ENCODE data around the gene MAP2K5.
"Not testable (repeated sequence)": the region's sequence is repeated elsewhere in the genome, so short reads cannot be mapped to it uniquely, and the experiment has no call there.

The MAP2K5 gene

DNA sequence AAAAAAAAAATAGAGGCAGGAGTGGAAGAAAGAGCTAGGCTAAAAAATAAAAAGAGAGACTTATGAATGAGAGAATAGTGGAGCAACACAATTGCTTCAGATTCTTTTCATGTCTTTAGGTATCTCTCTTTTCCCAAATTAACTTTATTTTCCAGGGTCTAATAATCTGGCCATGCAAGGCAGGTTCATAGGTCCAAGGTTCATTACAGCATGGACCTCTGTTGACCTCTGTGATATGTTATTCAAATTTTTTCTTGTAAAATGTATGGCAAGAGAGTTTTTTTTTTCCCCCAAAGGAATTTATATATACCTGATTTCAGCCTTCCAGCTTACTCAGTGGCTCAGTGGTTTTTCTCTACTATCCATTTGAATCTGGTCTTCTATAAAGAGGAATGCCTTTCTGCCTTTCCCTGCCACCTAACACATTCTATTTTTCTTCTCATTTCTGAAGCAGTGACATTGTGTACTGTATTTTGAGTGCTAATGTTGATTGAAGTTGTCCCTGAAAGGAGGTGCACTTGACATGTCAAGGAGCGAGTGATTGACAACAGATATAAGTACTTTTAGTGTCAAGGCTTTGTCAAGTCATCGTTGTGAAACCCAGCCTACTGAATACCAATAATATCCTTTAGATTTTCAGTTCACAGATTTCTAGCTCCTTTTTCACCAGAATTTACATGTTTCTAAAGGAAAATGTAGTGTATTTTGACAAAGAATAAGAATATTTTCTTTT lies 118.5 kb downstream of the MAP2K5 start:
- TF ChIP-seq, protein P1, sequence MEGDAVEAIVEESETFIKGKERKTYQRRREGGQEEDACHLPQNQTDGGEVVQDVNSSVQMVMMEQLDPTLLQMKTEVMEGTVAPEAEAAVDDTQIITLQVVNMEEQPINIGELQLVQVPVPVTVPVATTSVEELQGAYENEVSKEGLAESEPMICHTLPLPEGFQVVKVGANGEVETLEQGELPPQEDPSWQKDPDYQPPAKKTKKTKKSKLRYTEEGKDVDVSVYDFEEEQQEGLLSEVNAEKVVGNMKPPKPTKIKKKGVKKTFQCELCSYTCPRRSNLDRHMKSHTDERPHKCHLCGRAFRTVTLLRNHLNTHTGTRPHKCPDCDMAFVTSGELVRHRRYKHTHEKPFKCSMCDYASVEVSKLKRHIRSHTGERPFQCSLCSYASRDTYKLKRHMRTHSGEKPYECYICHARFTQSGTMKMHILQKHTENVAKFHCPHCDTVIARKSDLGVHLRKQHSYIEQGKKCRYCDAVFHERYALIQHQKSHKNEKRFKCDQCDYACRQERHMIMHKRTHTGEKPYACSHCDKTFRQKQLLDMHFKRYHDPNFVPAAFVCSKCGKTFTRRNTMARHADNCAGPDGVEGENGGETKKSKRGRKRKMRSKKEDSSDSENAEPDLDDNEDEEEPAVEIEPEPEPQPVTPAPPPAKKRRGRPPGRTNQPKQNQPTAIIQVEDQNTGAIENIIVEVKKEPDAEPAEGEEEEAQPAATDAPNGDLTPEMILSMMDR (IDR thresholded peaks at IDR 0.05; ENCODE audit: low read depth, low read length), result no peak
- no peak overlapping the region for H3K4me3 ChIP-seq (ENCODE audit: low read depth, low read length)

GRCh38 chr15:67670647-67671305 lies 128.3 kb downstream of the MAP2K5 start:
- H3K4me3 ChIP-seq (ENCODE audit: low read depth, low read length), result no peak overlapping the region

DNA sequence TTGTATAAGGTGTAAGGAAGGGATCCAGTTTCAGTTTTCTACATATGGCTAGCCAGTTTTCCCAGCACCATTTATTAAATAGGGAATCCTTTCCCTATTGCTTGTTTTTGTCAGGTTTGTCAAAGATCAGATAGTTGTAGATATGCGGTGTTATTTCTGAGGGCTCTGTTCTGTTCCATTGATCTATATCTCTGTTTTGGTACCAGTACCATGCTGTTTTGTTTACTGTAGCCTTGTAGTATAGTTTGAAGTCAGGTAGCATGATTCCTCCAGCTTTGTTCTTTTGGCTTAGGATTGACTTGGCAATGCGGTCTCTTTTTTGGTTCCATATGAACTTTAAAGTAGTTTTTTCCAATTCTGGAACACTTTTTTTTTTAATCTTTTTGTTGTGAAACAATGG lies 130.3 kb downstream of the MAP2K5 start:
- H3K4me3 ChIP-seq (ENCODE audit: low read depth, low read length), result not testable (repeated sequence)

More at GRCh38 chr15:67670647-67671305, 128.3 kb downstream of the MAP2K5 start:
- TF ChIP-seq, protein P1 (IDR thresholded peaks at IDR 0.05; ENCODE audit: low read depth, low read length), result no peak

- no peak overlapping the region for H3K4me3 ChIP-seq (ENCODE audit: low read depth, low read length)
- TF ChIP-seq, protein P1 (IDR thresholded peaks at IDR 0.05; ENCODE audit: low read depth, low read length), result no peak
These were observed 132.5 kb downstream of the MAP2K5 start for GRCh38 chr15:67674983-67675382.

GRCh38 chr15:67678089-67678488 lies 135.6 kb downstream of the MAP2K5 start:
- TF ChIP-seq, protein P1 (IDR thresholded peaks at IDR 0.05; ENCODE audit: low read depth, low read length), result no peak
- no peak overlapping the region for H3K4me3 ChIP-seq (ENCODE audit: low read depth, low read length)

DNA sequence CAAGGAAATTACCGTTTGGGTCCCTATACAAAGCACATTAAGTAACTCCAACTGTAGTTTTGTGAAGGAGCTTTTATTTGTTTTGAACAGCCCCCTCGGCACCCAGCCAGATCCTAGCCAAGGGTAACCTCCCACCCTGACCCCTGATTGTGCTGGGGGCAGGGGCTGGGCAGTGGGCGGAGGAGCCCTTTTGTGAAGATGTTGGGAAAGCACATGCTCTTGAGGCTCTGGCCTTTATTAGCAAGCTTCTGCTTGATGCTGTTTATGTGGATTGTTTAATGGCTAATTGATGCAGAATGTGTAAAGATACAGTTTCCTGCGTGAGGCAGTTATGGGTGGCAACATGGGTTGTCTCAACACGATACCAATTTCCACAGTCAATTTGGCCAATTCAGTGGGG lies 136.5 kb downstream of the MAP2K5 start:
- TF ChIP-seq, protein P1 (IDR thresholded peaks at IDR 0.05; ENCODE audit: low read depth, low read length), result no peak
- no peak overlapping the region for H3K4me3 ChIP-seq (ENCODE audit: low read depth, low read length)

DNA sequence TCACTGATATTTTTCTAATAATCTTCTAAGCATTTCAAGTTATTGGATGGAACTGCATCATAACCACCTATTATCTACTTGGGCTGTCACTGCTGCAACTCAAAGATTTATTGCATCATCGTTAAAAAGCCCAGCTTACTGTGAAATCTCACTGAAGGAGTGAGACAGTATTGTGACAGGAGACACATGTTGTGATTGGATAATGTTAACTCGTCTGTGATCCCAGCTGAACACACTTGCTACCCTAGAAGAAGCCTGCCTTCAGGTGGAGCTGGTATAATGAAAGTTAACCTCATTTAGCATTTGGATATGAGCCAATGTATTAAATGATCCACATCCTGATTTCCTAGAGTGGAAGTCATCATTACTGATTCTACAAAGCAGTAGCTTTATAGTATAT lies 138.1 kb downstream of the MAP2K5 start:
- H3K4me3 ChIP-seq (ENCODE audit: low read depth, low read length), result no peak overlapping the region
- TF ChIP-seq, protein P1 (IDR thresholded peaks at IDR 0.05; ENCODE audit: low read depth, low read length), result no peak

Measured in WI38 (cell line).